Thoracic aorta (tissue), 2 donors: Measurements from ENCODE around the gene GBA2. TPM values are rescaled to one million over a fixed set of nuclear protein-coding genes. Genes with fewer than 3 reads are reported as not detected.

ENCODE experiments used
- ATAC-seq: fragments of 150-250 bp; one replicate; pipeline ENCODE4 v1.8.0; 2017; ENCODE audit warnings: low read depth; ENCODE audit not compliant: insufficient number of reproducible peaks, low FRiP score
- DNase-seq: peaks from one replicate; pipeline ENCODE4 v3.0.0-alpha.2; 2020; ENCODE audit warnings: low spot score
- H3K27ac ChIP-seq, 2 donors: fragments of 200-600 bp; sonication (generic); 1 replicate in 1 of 2; 2 replicates in 1 of 2; pipeline ENCODE4 v1.5.1; 2016; ENCODE audit warnings: mild to moderate bottlenecking in 2 of 2, moderate library complexity in 2 of 2
- H3K27me3 ChIP-seq: fragments of 200-600 bp; sonication (generic); replicated peaks from 2 replicates; pipeline ENCODE4 v1.6.0; 2016; ENCODE audit warnings: mild to moderate bottlenecking; ENCODE audit not compliant: insufficient read depth
- H3K36me3 ChIP-seq: fragments of 200-600 bp; sonication (generic); one replicate; pipeline ENCODE4 v1.5.1; 2016
- H3K4me1 ChIP-seq, 2 donors: fragments of 200-600 bp; sonication (generic); 1 replicate in 1 of 2; 2 replicates in 1 of 2; pipeline versions ENCODE4 v1.5.1 to v1.6.0; 2016; ENCODE audit warnings: low read depth in 2 of 2, mild to moderate bottlenecking in 1 of 2; ENCODE audit not compliant: control insufficient read depth in 1 of 2
- H3K4me3 ChIP-seq: fragments of 200-600 bp; sonication (generic); 2 replicates; pipeline ENCODE4 v1.5.1; 2016; ENCODE audit warnings: mild to moderate bottlenecking
- H3K9me3 ChIP-seq: fragments of 200-600 bp; sonication (generic); 2 replicates; pipeline ENCODE4 v1.5.1; 2016
- total RNA-seq, 2 donors: library from RNA; depleted of rRNA; stranded (reverse); fragments of >200 nt; gene quantifications; one replicate each; pipeline versions ENCODE4 v1.1.0 to v1.2.3, GENCODE V29; 2016
- TF ChIP-seq, protein P1 (sequence below): fragments of 200-600 bp; sonication (generic); IDR thresholded peaks from one replicate; pipeline ENCODE4 v1.5.1; 2019; ENCODE audit warnings: antibody characterized with exemption

GBA2 gene
- total RNA-seq, 2 donors from 2014 or later: 75.8 to 115 TPM

DNA sequence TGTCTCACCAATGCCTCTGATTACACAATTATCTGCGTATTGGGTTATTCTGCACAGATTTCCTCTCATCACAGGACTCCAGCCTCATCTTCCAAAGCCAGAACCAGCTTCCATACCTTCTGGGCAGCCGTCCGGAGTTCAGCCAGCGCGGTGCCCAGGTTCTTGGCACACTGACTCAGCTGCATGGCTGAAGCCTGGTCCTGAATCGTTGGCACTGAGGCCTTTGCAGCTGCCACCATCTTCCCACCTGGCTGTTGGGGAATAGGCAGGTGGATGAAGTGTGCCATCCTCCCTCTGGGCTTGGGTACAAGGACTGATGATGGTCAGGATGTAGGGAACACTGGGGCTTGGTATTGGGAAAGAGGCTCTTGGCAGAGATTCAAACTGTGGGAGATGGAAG lies 34.9 kb downstream of the GBA2 start:
- H3K36me3 ChIP-seq: peaks cover 90% of the 10 kb centered on the region
- DNase-seq: no peak
- H3K27ac ChIP-seq: peak overlapping the region; percentile 8 to 72

DNA sequence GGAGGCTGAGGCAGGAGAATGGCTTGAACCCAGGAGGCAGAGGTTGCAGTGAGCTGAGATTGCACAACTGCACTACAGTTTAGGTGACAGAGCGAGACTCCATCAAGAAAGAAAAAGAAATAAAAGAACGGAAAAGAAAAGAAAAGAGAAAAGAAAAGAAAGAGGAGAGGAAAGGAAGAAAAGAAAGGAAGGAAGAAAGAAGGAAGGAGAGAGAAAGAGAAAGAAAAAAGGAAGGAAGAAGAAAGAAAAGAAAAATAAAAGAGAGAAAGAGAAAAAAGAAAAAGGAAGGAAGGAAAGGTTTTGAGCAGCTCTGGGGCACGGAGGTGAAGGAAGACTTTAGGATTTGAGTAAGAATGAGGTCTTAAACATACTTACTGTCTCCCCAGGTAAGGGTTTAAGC lies 35.5 kb downstream of the GBA2 start:
- H3K27me3 ChIP-seq: no peaks in the 10 kb centered on the region
- peaks cover 90% of the 10 kb centered on the region for H3K36me3 ChIP-seq
- H3K9me3 ChIP-seq: no peaks in the 10 kb centered on the region
- no peak overlapping the region for H3K4me3 ChIP-seq
- ATAC-seq: no peak
- TF ChIP-seq, protein P1, sequence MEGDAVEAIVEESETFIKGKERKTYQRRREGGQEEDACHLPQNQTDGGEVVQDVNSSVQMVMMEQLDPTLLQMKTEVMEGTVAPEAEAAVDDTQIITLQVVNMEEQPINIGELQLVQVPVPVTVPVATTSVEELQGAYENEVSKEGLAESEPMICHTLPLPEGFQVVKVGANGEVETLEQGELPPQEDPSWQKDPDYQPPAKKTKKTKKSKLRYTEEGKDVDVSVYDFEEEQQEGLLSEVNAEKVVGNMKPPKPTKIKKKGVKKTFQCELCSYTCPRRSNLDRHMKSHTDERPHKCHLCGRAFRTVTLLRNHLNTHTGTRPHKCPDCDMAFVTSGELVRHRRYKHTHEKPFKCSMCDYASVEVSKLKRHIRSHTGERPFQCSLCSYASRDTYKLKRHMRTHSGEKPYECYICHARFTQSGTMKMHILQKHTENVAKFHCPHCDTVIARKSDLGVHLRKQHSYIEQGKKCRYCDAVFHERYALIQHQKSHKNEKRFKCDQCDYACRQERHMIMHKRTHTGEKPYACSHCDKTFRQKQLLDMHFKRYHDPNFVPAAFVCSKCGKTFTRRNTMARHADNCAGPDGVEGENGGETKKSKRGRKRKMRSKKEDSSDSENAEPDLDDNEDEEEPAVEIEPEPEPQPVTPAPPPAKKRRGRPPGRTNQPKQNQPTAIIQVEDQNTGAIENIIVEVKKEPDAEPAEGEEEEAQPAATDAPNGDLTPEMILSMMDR: no peak
- H3K27ac ChIP-seq: peak overlapping the region; percentile 8 to 72
- no peak for DNase-seq
- peaks cover 0 to 13% of the 10 kb centered on the region in 2 donors for H3K4me1 ChIP-seq

More for the DNA sequence above, 34.9 kb downstream of the GBA2 start:
- ATAC-seq: no peak
- Histone ChIP-seq H3K9me3 (no peaks in the 10 kb centered on the region), H3K4me1 (peaks cover 0 to 13% of the 10 kb centered on the region in 2 donors), H3K4me3 (no peak overlapping the region), H3K27me3 (no peaks in the 10 kb centered on the region)
- TF ChIP-seq, protein P1: no peak

DNA sequence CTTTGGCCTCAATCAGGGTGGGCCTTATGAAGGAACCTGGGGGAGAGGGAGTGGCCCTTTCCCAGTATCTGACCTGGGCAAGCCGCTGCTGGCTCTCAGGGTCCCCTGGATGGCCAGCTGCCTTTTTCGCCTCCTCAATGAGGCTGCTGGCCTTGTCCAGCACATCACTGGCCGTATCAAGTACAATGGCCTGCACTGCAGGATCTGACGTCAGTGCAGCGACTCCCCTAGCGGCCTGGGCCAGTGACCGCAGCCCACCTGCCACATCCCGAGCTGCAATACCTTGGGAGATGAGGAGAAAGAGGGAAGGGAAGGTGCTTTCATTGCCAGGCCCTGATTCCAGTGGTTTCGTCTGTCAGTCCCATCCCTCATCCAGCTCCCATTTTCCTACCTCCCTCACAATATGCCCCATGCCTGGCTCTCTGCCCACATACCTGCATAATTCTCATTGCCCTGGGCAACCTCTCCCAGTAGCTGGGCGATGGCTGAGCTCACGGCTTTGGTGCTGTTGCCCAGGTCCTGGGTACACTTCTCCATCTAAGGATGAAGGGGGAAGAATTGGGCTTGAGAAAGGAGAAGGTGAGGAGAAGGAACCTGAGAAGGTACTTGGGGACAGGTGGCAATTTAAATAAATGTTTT lies 36.1 kb downstream of the GBA2 start:
- peak overlapping the region; percentile 37 to 51 for H3K27ac ChIP-seq
- TF ChIP-seq, protein P1: no peak
- DNase-seq: no peak
- peaks cover 88% of the 10 kb centered on the region for H3K36me3 ChIP-seq
- no peaks in the 10 kb centered on the region for H3K9me3 ChIP-seq
- peaks cover 0 to 13% of the 10 kb centered on the region in 2 donors for H3K4me1 ChIP-seq
- no peak for ATAC-seq
- no peaks in the 10 kb centered on the region for H3K27me3 ChIP-seq
- H3K4me3 ChIP-seq: no peak overlapping the region

DNA sequence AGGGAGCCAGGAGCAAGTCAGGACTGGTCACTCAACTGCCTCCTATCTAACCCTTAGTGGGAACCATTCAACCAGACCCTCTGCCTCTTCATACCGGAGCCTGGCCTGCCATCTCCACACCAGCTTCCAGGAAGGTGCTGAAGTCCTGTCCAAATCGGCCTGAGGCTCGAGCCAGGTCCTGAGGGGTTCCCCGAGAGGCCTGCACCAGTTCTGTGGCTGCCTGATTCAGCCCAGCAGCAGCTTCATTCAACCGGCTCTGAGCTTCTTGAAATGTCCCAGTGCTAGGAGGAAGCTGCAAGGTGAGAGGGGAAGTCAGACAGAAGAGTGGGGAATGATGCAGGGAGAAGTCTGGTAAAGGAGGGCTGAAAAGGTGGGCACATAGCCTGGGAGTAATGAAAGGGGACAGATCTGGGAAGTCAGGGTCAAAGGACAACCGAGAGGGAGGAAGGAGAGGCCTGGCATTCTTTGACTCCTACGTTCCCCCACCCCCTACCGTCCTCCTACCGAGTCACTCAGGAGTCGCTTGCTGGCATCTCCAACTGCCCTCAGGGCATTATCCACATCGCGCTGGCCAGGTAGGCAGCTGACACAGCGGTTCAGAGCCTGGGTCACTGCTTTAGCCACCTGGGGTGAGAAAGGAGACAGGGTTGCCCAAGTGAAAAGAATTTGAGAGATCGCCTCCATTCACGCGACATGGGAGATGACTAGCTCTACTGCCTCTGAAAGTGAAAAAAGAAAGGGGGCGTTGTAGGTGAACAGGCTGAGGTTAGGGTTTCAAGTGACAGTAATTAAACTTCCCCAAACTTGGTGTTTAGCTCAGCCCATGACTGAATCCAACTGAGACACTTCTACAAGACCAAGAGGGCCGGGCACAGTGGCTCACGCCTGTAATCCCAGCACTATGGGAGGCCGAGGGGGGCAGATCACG lies 37.3 kb downstream of the GBA2 start:
- TF ChIP-seq, protein P1: no peak

GRCh38 chr9:35710818-35711500 lies 38.1 kb downstream of the GBA2 start:
- peaks cover 0 to 2% of the 10 kb centered on the region in 2 donors for H3K4me1 ChIP-seq
- H3K4me3 ChIP-seq: no peak overlapping the region
- peak overlapping the region; percentile 10 to 19 for H3K27ac ChIP-seq
- peaks cover 91% of the 10 kb centered on the region for H3K36me3 ChIP-seq
- DNase-seq: no peak
- TF ChIP-seq, protein P1: no peak
- H3K27me3 ChIP-seq: no peaks in the 10 kb centered on the region
- ATAC-seq: no peak
- H3K9me3 ChIP-seq: no peaks in the 10 kb centered on the region

More for the DNA sequence above, 37.3 kb downstream of the GBA2 start:
- H3K9me3 ChIP-seq: no peaks in the 10 kb centered on the region
- ATAC-seq (no peak), DNase-seq (no peak)
- H3K36me3 ChIP-seq: peaks cover 88% of the 10 kb centered on the region
- H3K27me3 ChIP-seq: no peaks in the 10 kb centered on the region
- peaks cover 0 to 10% of the 10 kb centered on the region in 2 donors for H3K4me1 ChIP-seq
- H3K27ac ChIP-seq: peak overlapping the region; percentile 37 to 51
- H3K4me3 ChIP-seq: no peak overlapping the region
